ENCODE results near the gene CLRN1.

The CLRN1 gene

GRCh38 chr3:151015181-151015580 is 42.7 kb upstream of the CLRN1 start:
- no peak overlapping the region for H3K27ac ChIP-seq (ENCODE audit: low read depth, low read length)
- no peak overlapping the region for H3K9ac ChIP-seq (ENCODE audit: low read length)
- no peak for TF ChIP-seq EZH2phosphoT487 (conservative IDR thresholded peaks at IDR 0.05; ENCODE audit: low read length)
- no peak for TF ChIP-seq CTCF (IDR thresholded peaks at IDR 0.05; ENCODE audit: insufficient read depth, low read length, poor library complexity, severe bottlenecking)
- no peaks in the 10 kb centered on the region for H3F3A ChIP-seq (ENCODE audit: insufficient read depth)
- H4K20me1 ChIP-seq (ENCODE audit: low read depth, low read length), result no peaks in the 10 kb centered on the region
- H3K4me3 ChIP-seq (ENCODE audit: insufficient read depth, low read length, poor library complexity, severe bottlenecking), result no peak overlapping the region
- H3K79me2 ChIP-seq (ENCODE audit: insufficient read depth, low read length), result no peaks in the 10 kb centered on the region
- H3K9me3 ChIP-seq (ENCODE audit: insufficient read depth, low read length), result no peaks in the 10 kb centered on the region
- H3K9me2 ChIP-seq (replicated peaks; ENCODE audit: insufficient read depth, low read length), result no peaks in the 10 kb centered on the region
- H3K36me3 ChIP-seq (ENCODE audit: low read length), result no peaks in the 10 kb centered on the region
- no peak overlapping the region for H3K4me2 ChIP-seq (ENCODE audit: low read depth, low read length, poor library complexity, severe bottlenecking)
- no peak overlapping the region for H2AFZ ChIP-seq (ENCODE audit: low read depth, low read length, severe bottlenecking)
- H3K27me3 ChIP-seq (ENCODE audit: low read length), result no peaks in the 10 kb centered on the region; the same call in 1 of the 2 replicates

DNA sequence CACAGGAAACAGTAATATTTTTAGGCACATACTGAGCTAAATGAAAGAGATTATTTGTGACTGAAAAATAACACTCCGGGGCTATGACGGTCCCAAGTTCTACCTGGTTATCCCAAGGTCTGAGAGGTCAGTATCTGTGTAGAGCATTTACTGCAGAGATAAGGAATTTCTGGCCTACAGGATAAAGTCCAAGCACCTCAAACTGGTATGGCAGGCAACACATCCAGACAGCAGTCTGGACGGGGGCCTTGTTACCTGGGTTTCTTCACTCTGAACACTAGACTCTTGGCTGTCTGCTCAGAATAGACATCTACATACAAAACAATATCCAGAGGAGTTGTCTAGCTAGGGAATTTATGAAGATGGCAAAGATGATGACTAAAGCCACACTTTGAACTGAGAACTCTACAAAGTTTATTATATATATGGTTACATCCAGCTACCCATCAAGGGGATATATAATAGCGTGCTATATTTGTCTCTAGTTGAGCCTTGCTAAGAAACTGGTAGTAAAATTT is 42.0 kb upstream of the CLRN1 start:
- no peak overlapping the region for H2AFZ ChIP-seq (ENCODE audit: low read depth, low read length, severe bottlenecking)
- TF ChIP-seq EZH2phosphoT487 (conservative IDR thresholded peaks at IDR 0.05; ENCODE audit: low read length) (no peak), CTCF (IDR thresholded peaks at IDR 0.05; ENCODE audit: insufficient read depth, low read length, poor library complexity, severe bottlenecking) (no peak)
- no peaks in the 10 kb centered on the region for H3F3A ChIP-seq (ENCODE audit: insufficient read depth)
- no peak overlapping the region for H3K4me3 ChIP-seq (ENCODE audit: insufficient read depth, low read length, poor library complexity, severe bottlenecking)
- no peaks in the 10 kb centered on the region for H3K36me3 ChIP-seq (ENCODE audit: low read length)
- H3K27me3 ChIP-seq (ENCODE audit: low read length), result no peaks in the 10 kb centered on the region; the same call in 1 of the 2 replicates
- H3K79me2 ChIP-seq (ENCODE audit: insufficient read depth, low read length), result no peaks in the 10 kb centered on the region
- H3K27ac ChIP-seq (ENCODE audit: low read depth, low read length), result no peak overlapping the region
- H3K9me3 ChIP-seq (ENCODE audit: insufficient read depth, low read length), result no peaks in the 10 kb centered on the region
- H4K20me1 ChIP-seq (ENCODE audit: low read depth, low read length), result no peaks in the 10 kb centered on the region
- no peak overlapping the region for H3K4me2 ChIP-seq (ENCODE audit: low read depth, low read length, poor library complexity, severe bottlenecking)
- no peak overlapping the region for H3K9ac ChIP-seq (ENCODE audit: low read length)
- H3K9me2 ChIP-seq (replicated peaks; ENCODE audit: insufficient read depth, low read length), result no peaks in the 10 kb centered on the region

DNA sequence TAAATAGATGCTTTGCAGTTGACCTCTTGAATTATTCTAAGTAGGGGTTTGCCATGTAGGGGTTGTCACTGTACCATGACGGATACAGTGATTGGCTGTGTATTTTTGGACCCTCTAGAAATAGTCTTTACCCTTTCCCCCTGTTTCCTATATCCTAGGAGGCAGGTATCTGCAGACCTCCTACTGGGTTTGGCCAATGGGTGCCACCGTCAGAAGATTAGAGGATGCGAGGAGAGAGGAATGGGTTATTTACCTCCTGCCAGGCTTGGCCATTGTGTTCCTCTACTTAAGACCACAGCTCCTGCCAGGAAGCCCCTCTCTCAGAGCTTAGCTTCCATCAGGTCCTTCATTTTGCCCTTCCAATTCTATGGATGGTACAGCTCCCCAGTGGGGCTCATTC is 40.2 kb upstream of the CLRN1 start:
- H3K79me2 ChIP-seq (ENCODE audit: insufficient read depth, low read length), result no peaks in the 10 kb centered on the region
- H2AFZ ChIP-seq (ENCODE audit: low read depth, low read length, severe bottlenecking), result no peak overlapping the region
- H3K36me3 ChIP-seq (ENCODE audit: low read length), result no peaks in the 10 kb centered on the region
- no peak overlapping the region for H3K4me3 ChIP-seq (ENCODE audit: insufficient read depth, low read length, poor library complexity, severe bottlenecking)
- H3K9ac ChIP-seq (ENCODE audit: low read length), result no peak overlapping the region
- no peaks in the 10 kb centered on the region for H3K9me3 ChIP-seq (ENCODE audit: insufficient read depth, low read length)
- TF ChIP-seq CTCF (IDR thresholded peaks at IDR 0.05; ENCODE audit: insufficient read depth, low read length, poor library complexity, severe bottlenecking) (no peak), EZH2phosphoT487 (conservative IDR thresholded peaks at IDR 0.05; ENCODE audit: low read length) (no peak)
- no peaks in the 10 kb centered on the region for H4K20me1 ChIP-seq (ENCODE audit: low read depth, low read length)
- H3K27ac ChIP-seq (ENCODE audit: low read depth, low read length), result no peak overlapping the region
- H3F3A ChIP-seq (ENCODE audit: insufficient read depth), result no peaks in the 10 kb centered on the region
- no peaks in the 10 kb centered on the region for H3K9me2 ChIP-seq (replicated peaks; ENCODE audit: insufficient read depth, low read length)
- no peak overlapping the region for H3K4me2 ChIP-seq (ENCODE audit: low read depth, low read length, poor library complexity, severe bottlenecking)
- no peaks in the 10 kb centered on the region; the same call in 1 of the 2 replicates for H3K27me3 ChIP-seq (ENCODE audit: low read length)

All from SU-DHL-6 (cell line).